Measurements from ENCODE around the gene INF2.
A peak's percentile ranks its signal among the peaks of the same experiment; 100 is the strongest.
"Not testable (repeated sequence)": the region's sequence is repeated elsewhere in the genome, so short reads cannot be mapped to it uniquely, and the experiment has no call there.

The INF2 gene

DNA sequence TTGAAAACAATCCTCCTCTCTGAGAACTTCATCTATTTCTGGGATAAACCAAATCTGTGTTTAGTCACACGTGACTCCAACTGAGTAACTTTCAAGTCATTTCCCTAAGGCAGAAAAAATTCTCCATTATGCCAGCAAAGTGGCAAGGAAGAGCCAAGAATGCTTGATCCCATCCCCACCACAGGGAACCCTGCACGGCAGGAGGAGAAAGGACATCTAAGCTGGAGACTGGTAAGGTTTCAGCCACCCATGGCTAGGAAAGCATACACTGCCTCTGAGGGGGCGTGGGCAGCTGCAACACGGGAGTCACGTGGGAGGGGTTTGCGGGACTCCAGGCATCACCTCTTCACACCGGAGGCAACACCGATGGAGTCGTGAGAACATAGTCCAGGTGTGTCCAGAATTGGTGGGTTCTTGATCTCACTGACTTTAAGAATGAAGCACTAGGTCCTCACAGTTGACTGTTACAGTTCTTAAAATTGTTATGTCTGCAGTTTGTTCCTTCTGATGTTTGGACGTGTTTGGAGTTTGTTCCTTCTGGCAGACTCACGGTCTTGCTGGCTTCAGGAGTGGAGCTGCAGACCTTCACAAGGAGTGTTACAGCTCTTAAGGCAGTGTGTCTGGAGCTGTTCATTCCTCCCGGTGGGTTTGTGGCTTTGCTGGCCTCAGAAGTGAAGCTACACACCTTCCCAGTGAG is 60.8 kb downstream of the INF2 start:
- in situ Hi-C loops (cut with HindIII; ENCODE audit: low pct_ligation_motif_present, low sequenced_read_pairs): no loop called here
- no peak for DNase-seq

DNA sequence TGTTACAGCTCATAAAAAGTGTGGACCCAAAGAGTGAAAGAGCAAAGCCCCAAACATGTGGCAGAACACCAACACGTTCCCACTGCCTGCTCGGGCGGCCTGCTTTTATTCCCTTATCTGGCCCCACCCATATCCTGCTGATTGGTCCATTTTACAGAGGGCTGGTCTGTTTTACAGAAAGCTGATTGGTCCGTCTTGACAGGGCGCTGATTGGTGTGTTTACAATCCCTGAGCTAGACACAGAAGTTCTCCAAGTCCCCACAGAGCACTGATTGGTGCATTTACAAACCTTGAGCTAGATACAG is 61.3 kb downstream of the INF2 start:
- H3K27ac ChIP-seq; H3K27me3 ChIP-seq (replicated peaks); H3K4me3 ChIP-seq (ENCODE audit: low read depth, low read length); in situ Hi-C loops (cut with HindIII; ENCODE audit: low pct_ligation_motif_present, low sequenced_read_pairs); DNase-seq; H3K36me3 ChIP-seq (replicated peaks): not testable (repeated sequence)

More for the DNA sequence above, 60.8 kb downstream of the INF2 start:
- no peak overlapping the region for H3K27ac ChIP-seq
- no peak overlapping the region for H3K4me3 ChIP-seq (ENCODE audit: low read depth, low read length)
- H3K27me3 ChIP-seq (replicated peaks): no peaks in the 10 kb centered on the region
- TF ChIP-seq, protein P1, sequence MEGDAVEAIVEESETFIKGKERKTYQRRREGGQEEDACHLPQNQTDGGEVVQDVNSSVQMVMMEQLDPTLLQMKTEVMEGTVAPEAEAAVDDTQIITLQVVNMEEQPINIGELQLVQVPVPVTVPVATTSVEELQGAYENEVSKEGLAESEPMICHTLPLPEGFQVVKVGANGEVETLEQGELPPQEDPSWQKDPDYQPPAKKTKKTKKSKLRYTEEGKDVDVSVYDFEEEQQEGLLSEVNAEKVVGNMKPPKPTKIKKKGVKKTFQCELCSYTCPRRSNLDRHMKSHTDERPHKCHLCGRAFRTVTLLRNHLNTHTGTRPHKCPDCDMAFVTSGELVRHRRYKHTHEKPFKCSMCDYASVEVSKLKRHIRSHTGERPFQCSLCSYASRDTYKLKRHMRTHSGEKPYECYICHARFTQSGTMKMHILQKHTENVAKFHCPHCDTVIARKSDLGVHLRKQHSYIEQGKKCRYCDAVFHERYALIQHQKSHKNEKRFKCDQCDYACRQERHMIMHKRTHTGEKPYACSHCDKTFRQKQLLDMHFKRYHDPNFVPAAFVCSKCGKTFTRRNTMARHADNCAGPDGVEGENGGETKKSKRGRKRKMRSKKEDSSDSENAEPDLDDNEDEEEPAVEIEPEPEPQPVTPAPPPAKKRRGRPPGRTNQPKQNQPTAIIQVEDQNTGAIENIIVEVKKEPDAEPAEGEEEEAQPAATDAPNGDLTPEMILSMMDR (IDR thresholded peaks at IDR 0.05; ENCODE audit: low read depth, low read length, missing control alignments): no peak
- H3K36me3 ChIP-seq (replicated peaks): no peaks in the 10 kb centered on the region

DNA sequence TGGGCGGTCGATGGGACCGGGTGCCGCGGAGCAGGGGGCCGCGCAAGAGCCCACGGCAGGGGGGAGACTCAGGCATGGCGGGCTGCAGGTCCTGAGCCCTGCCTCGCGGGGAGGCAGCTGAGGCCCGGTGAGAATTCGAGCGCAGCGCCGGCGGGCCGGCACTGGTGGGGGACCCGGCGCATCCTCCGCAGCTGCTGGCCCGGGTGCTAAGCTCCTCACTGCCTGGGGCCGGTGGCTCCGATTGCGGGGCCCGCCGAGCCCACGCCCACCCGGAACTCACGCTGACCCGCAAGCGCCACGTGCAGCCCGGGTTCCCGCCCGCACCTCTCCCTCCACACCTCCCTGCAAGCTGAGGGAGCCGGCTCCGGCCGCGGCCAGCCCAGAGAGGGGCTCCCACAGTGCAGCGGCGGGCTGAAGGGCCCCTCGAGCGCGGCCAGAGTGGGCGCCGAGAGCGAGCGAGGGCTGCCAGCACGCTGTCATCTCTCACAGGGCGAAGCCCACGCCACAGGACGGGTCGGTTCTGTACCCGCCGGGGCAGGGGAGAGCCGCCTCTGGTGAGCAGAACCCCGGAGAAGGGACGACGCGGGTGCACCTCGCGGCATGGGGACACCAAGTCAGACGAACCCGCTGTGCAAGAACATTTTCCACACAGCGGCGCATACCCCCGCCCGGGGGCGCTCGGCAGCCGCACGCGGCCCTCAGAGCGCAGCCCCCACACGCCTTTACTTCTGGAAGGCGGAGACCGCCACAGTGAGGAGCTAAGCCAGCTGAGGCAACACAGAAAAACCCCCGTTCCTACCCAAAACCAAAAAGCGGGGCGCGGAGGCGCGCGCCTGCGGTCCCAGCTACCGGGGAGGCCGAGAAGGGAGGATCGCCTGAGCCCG is 62.4 kb downstream of the INF2 start:
- H3K27ac ChIP-seq: no peak overlapping the region
- no peaks in the 10 kb centered on the region for H3K27me3 ChIP-seq (replicated peaks)
- TF ChIP-seq, protein P1 (IDR thresholded peaks at IDR 0.05; ENCODE audit: low read depth, low read length, missing control alignments): no peak
- DNase-seq: no peak
- peaks cover 8% of the 10 kb centered on the region for H3K36me3 ChIP-seq (replicated peaks)
- in situ Hi-C loops (cut with HindIII; ENCODE audit: low pct_ligation_motif_present, low sequenced_read_pairs): no loop called here
- peak overlapping the region; percentile 99 for H3K4me3 ChIP-seq (ENCODE audit: low read depth, low read length)

DNA sequence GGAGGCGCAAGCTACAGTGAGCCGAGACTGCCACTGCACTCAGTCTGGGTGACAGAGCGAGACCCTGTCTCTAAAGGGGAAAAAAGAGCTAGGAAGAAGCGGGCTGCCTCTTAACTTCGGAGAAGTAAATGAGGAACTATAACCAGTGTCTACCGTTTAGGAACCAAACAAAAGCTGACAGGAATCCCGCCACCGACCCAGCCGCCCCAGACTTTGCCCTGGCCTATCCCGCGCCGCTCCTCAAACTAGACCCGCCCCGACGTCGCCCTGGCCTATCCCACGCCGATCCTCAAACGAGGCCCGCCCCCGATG is 63.0 kb downstream of the INF2 start:
- Histone ChIP-seq H3K27me3 (replicated peaks) (no peaks in the 10 kb centered on the region), H3K27ac (no peak overlapping the region), H3K36me3 (replicated peaks) (peaks cover 9% of the 10 kb centered on the region), H3K4me3 (ENCODE audit: low read depth, low read length) (peak overlapping the region; percentile 99)
- no peak for DNase-seq
- in situ Hi-C loops (cut with HindIII; ENCODE audit: low pct_ligation_motif_present, low sequenced_read_pairs): no loop called here
- TF ChIP-seq, protein P1 (IDR thresholded peaks at IDR 0.05; ENCODE audit: low read depth, low read length, missing control alignments): no peak

DNA sequence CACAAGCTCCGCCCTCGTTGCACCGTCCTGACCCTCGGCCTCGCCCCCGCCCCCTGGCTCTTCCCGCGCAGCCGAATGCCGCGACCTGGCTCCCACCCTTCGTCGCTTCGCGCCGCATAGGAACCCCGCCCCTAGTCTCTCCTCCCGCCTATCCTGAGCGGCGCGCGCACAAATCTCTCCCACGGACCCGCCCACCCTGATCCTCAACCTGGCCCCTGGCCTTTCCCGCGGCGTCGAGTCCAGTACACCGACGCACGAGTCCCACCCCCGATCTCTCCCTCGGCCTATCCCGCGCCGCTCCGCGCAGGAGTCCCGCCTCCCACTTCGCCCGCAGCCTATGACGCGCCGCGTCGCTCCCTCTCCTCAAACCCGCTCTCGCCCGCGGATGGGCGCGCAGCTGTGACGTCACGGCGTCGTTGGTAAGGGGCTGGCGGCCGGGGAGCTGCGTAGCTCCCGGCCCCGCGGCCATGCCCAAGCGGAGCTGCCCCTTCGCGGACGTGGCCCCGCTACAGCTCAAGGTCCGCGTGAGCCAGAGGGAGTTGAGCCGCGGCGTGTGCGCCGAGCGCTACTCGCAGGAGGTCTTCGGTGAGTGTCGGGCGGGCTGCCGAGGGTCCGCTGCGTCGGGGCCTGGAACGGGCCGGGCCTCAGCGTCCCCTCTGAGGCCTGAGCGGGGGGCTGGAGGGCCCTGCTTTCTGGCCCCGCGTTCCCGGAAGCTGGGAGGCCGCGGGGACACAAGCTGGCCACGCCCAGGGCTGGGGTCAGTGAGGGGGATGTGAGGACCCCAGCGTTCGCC is 63.5 kb downstream of the INF2 start, which contains the start of gene SIVA1:
TSS of gene SIVA1 (plus strand) at position 413 of the 793 bp plus-strand sequence. CDS start at position 468, 55 bp downstream.
- Histone ChIP-seq H3K36me3 (replicated peaks) (peaks cover 14% of the 10 kb centered on the region), H3K27ac (peak within 1 kb of the TSS; percentile 69), H3K27me3 (replicated peaks) (no peaks in the 10 kb centered on the region), H3K4me3 (ENCODE audit: low read depth, low read length) (peak within 1 kb of the TSS; percentile 99)
- TF ChIP-seq, protein P1 (IDR thresholded peaks at IDR 0.05; ENCODE audit: low read depth, low read length, missing control alignments): no peak
- in situ Hi-C loops (cut with HindIII; ENCODE audit: low pct_ligation_motif_present, low sequenced_read_pairs): no loop called here
- peak; percentile 97 for DNase-seq
